ENCODE results near the gene DMRT2. TPM values are rescaled to one million over a fixed set of nuclear protein-coding genes. Genes with fewer than 3 reads are reported as not detected.

The DMRT2 gene
- total and polyA plus RNA-seq, 2 of the 8 experiments (the other 6 are each of a cell fraction or from before 2014, with no cell fraction given): 0.29 to 0.93 TPM

DNA sequence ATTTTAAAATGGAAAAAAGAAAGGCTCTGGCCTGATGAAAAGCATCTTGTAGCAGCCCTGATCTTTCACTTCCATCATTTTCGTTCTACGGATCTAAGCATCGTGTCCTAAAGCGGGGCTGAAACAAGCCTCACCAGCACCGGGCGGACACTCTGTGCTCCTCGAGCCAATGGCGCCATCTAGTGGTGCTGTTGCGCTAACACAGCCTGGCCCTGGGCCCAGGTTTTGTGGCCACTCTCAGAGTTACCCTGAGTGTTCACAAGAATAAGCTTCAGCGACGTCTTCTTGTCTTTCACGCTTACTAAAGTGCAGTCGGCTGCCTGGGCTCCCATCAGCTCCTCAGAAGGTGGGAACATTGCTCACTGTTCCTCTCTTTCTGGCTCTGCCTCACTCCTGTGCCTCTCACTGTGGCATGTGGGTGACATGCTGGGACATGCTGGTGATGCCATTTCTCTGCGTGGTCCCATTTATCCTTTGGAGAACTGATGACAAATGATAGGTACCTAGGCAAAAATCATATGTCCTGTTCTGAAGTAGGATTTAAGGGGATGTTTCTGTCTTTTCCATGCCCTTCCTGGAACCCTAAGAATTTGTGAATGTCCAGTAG is 41.0 kb upstream of the DMRT2 start:
- H3K36me3 ChIP-seq (ENCODE audit: control insufficient read depth in 2 of 4, insufficient read depth in 4 of 4, low read length in 3 of 4): no peaks in the 10 kb centered on the region
- peak overlapping the region; percentile 90 for H2AFZ ChIP-seq (ENCODE audit: low read length)
- H2BK120ac ChIP-seq (replicated peaks; ENCODE audit: low read depth, low read length): no peak overlapping the region
- H3K27me3 ChIP-seq (replicated peaks in 1 of 4; ENCODE audit: control insufficient read depth in 3 of 4, extremely low read depth in 1 of 4, insufficient read depth in 3 of 4, low read length in 3 of 4): peaks cover 0 to 2% (median 0%) of the 10 kb centered on the region in 4 experiments; a peak in 2 of 7 replicates
- H2BK20ac ChIP-seq (ENCODE audit: low read length): no peak overlapping the region
- no peak overlapping the region for H3K23ac ChIP-seq (ENCODE audit: insufficient read length)
- H3K79me1 ChIP-seq (ENCODE audit: low read depth, low read length): no peaks in the 10 kb centered on the region
- H2AK5ac ChIP-seq (ENCODE audit: low read depth, low read length): no peak overlapping the region
- H2BK15ac ChIP-seq (ENCODE audit: low read length): no peak overlapping the region
- WGBS, 2 experiments (ENCODE audit: extremely low coverage in 1 of 2, insufficient coverage in 1 of 2, insufficient read length in 1 of 2, insufficient replicate concordance in 2 of 2, low coverage in 1 of 2, low lambda C conversion rate in 2 of 2, missing lambda C conversion rate in 1 of 2): 28% methylated on average over 14 of the region's 14 CpGs; no CpG with 5 or more reads in 1 of the 2 experiments
- POLR2A ChIA-PET (ENCODE audit: partially characterized antibody): no interaction called here
- no peak overlapping the region for H3K4me2 ChIP-seq (ENCODE audit: insufficient read depth in 1 of 2, low read depth in 2 of 2, low read length in 2 of 2)
- peak; percentile 79 for FAIRE-seq
- no peak overlapping the region for H2BK12ac ChIP-seq (ENCODE audit: low read depth, low read length)
- no peaks in the 10 kb centered on the region for H3K23me2 ChIP-seq (ENCODE audit: low read depth, low read length)
- H3K9ac ChIP-seq (replicated peaks in 1 of 4; ENCODE audit: extremely low read depth in 1 of 4, low read depth in 3 of 4, low read length in 3 of 4): no peak overlapping the region
- DNase-seq (ENCODE audit: low read depth in 1 of 2, low spot score in 2 of 2): peak; percentile 65 to 95
- H3K4me3 ChIP-seq (ENCODE audit: extremely low read depth in 1 of 4, insufficient read depth in 2 of 4, low read depth in 3 of 4, low read length in 4 of 4): no peak overlapping the region
- no peaks in the 10 kb centered on the region for H3K79me2 ChIP-seq (ENCODE audit: control insufficient read depth in 1 of 2, insufficient read depth in 2 of 2, low read length in 2 of 2)
- no peak overlapping the region for H4K5ac ChIP-seq (ENCODE audit: insufficient read length, low read depth, low read length)
- H2BK5ac ChIP-seq (ENCODE audit: low read depth, low read length): no peak overlapping the region
- TF ChIP-seq POLR2AphosphoS5 (IDR thresholded peaks at IDR 0.05; ENCODE audit: low read depth, low read length) (no peak), RFX5 (IDR thresholded peaks at IDR 0.05; ENCODE audit: borderline replicate concordance, low read depth, low read length) (no peak), FOSL1 (IDR thresholded peaks at IDR 0.05; ENCODE audit: insufficient read depth, low read depth, low read length) (no peak), TAF7 (optimal IDR thresholded peaks at IDR 0.05; ENCODE audit: borderline replicate concordance, low read depth, low read length) (no peak), RAD21 (IDR thresholded peaks at IDR 0.05 in 1 of 2, conservative IDR thresholded peaks at IDR 0.05 in 1 of 2; ENCODE audit: low read depth in 2 of 2, low read length in 2 of 2) (peak; percentile 97 to 99), SP4 (IDR thresholded peaks at IDR 0.05; ENCODE audit: low read length) (no peak)
- TF ChIP-seq, protein P1, sequence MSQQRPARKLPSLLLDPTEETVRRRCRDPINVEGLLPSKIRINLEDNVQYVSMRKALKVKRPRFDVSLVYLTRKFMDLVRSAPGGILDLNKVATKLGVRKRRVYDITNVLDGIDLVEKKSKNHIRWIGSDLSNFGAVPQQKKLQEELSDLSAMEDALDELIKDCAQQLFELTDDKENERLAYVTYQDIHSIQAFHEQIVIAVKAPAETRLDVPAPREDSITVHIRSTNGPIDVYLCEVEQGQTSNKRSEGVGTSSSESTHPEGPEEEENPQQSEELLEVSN (IDR thresholded peaks at IDR 0.05): no peak
- TF ChIP-seq, protein P2, sequence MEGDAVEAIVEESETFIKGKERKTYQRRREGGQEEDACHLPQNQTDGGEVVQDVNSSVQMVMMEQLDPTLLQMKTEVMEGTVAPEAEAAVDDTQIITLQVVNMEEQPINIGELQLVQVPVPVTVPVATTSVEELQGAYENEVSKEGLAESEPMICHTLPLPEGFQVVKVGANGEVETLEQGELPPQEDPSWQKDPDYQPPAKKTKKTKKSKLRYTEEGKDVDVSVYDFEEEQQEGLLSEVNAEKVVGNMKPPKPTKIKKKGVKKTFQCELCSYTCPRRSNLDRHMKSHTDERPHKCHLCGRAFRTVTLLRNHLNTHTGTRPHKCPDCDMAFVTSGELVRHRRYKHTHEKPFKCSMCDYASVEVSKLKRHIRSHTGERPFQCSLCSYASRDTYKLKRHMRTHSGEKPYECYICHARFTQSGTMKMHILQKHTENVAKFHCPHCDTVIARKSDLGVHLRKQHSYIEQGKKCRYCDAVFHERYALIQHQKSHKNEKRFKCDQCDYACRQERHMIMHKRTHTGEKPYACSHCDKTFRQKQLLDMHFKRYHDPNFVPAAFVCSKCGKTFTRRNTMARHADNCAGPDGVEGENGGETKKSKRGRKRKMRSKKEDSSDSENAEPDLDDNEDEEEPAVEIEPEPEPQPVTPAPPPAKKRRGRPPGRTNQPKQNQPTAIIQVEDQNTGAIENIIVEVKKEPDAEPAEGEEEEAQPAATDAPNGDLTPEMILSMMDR (IDR thresholded peaks at IDR 0.05; ENCODE audit: control extremely low read depth in 1 of 3, insufficient read depth in 1 of 3, low read depth in 1 of 3, low read length in 3 of 3): peak; percentile 94 to 98 (median 96)
- H4K20me1 ChIP-seq (replicated peaks in 1 of 2; ENCODE audit: control insufficient read depth in 1 of 2, insufficient read depth in 2 of 2, low read length in 2 of 2): no peaks in the 10 kb centered on the region
- CTCF ChIA-PET (ENCODE audit: partially characterized antibody): interaction anchor here (0.6 to 3.6 kb wide), 47 partner anchors 8 to 910 kb away, joined by 3 to 26 read pairs (median 4); no protein-coding TSS in a partner anchor
- no peak overlapping the region for H3K18ac ChIP-seq (ENCODE audit: extremely low read depth, low read length)
- H3K4me1 ChIP-seq (replicated peaks in 1 of 4; ENCODE audit: control insufficient read depth in 3 of 4, insufficient read depth in 4 of 4, low read length in 3 of 4): no peaks in the 10 kb centered on the region; a peak in 1 of 7 replicates
- H3K14ac ChIP-seq (ENCODE audit: insufficient read length): no peak overlapping the region
- no peak overlapping the region for H3K56ac ChIP-seq (replicated peaks; ENCODE audit: insufficient read length, low read depth, low read length)
- H4K91ac ChIP-seq (replicated peaks; ENCODE audit: insufficient read length, low read length): no peak overlapping the region
- peaks cover 2 to 3% of the 10 kb centered on the region in 2 experiments; a peak in 1 of 4 replicates for H3K9me3 ChIP-seq (ENCODE audit: insufficient read depth in 2 of 2, low read depth in 1 of 2, low read length in 1 of 2)
- H3K27ac ChIP-seq (ENCODE audit: low read depth, low read length): no peak overlapping the region
- no peak overlapping the region for H4K8ac ChIP-seq (ENCODE audit: extremely low read depth, insufficient read depth, low read length)
- H3K4ac ChIP-seq (replicated peaks; ENCODE audit: insufficient read length, low read depth, low read length): no peak overlapping the region

Measured in H1 (cell line).